HuH-7 (cell line): ENCODE data around the gene TSPAN11.
"Not testable (repeated sequence)": the region's sequence is repeated elsewhere in the genome, so short reads cannot be mapped to it uniquely, and the experiment has no call there.

Experiments
- DNase-seq: peaks from one replicate; pipeline ENCODE4 v3.0.0; 2011; ENCODE audit warnings: low spot score

The TSPAN11 gene

DNA sequence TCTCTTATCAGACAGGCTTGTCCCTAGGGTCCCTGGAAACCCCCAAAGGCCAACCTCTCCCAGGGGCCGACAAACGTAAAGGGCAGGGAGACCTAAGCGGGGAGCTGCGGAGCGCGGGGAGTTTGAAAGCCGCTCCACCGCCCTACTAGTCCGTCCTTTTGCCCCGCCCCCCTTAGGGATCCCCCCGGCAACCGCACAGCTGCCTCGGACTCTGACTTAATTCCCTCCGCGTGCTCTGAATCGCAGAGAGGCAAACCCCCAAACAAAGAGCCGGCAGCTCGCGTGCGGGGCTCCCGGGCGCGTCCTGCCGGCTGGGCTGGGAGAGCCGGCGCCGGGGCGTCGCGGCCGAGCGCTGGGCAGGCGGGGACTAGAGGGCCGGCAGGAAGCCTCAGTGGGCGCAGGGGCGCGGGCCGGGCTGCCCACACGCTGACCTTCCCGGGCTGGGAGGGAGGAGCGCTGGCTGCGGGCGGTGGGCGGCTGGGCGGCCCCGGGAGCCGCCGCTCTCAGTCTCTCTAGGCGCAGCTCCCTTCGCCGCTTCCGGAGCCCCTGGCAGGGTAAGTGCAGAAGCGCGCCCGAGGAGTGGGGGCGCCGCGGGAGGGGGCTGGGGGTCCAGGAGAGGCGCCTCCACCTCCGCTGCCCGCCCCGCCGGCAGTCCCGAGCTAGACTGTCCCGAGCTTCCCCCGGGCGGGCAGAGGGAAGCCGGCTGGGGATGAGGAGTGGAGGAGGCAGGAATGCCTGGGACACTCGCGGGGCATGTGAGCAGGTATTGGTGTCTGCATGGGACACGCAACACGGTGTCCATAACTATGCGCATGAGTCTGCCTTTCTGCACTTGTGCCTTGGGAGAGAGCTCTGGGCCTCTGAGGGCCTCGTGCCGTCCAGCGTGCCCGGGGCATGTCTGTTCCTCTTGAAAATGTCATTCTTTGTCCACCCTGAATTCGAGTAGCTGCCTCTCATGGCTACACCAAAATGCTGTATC is at the start of gene TSPAN11:
TSS of gene TSPAN11 (plus strand) at position 506 of the 979 bp plus-strand sequence. CDS start 27,244 bp downstream, outside the sequence.
- DNase-seq: peak; percentile 46

DNA sequence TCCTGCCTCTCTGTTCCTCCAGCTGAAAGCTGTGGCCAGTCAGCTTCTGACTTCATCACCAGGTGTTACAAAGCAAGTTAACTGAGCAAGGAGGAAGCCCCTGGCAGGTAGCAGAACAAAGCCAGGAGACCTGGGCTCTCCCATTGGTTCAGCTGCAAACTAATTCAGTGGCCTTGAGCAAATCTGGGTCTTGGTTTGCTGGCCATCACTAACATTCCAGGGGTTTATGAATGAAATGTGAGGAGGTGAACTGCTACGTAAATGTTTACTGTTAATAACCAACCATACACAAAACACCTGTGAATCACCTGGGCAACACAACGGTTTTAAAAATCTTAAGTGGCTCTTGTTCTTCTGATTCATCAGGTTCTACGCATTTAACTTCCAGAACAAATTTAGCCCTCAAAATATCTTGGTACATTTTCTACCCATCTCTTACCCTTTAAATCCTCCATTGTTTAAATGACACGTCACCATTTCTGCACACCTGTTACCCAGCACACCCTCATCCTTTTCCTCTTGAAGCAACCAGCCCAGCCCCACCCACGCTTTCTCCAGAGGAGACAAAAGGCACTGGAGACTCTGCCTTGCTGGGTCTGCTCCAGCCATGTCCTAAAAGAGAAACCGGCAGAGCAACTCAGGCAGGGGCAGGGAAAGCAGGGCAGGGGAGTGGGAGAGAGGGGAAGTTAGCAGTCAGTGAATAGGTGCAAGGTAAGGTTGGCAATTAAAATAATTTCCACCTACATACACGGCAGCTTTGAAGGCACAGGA is 49.3 kb upstream of the TSPAN11 start:
- DNase-seq: no peak

GRCh38 chr12:30878024-30878423 is 48.5 kb upstream of the TSPAN11 start:
- DNase-seq: no peak

GRCh38 chr12:30880061-30880460 is 46.5 kb upstream of the TSPAN11 start:
- no peak for DNase-seq

GRCh38 chr12:30880813-30881212 is 45.7 kb upstream of the TSPAN11 start:
- DNase-seq: no peak

DNA sequence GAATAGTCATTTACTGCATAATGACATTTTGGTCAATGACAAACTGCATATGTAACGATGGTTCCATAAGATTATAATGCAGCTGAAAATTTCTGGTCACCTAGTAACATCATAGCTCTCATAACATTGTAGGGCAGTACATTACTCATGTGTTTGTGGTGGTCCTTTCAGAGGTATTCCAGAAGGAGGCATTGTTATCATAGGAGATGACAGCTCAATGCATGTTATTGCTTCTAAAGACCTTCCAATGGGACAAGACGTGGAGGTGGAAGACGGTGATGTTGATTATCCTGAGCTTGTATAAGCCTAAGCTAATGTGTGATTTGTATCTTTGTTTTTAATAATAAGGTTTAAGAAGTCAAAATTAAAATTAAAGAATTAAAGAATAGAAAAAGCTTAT is 43.8 kb upstream of the TSPAN11 start:
- DNase-seq: no peak

DNA sequence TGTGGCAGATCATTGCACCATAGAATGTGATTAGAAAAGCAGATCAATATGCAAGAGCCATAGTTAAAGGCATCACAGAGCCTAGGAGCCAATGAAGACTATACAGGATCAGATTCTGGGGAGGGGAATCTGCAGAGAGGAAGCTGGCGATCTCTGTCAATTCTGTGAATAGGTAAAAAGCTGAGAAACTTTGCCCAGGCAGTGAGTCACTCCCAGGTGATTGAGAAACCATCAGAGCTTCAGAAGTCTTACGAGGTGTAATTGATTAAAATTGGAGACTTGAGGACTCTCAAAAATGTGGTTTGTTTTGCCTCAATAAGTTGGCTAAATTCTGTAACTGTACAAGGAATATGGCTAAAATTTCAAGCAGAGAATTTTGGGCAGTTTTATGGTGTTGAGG is 41.7 kb upstream of the TSPAN11 start:
- no peak for DNase-seq

DNA sequence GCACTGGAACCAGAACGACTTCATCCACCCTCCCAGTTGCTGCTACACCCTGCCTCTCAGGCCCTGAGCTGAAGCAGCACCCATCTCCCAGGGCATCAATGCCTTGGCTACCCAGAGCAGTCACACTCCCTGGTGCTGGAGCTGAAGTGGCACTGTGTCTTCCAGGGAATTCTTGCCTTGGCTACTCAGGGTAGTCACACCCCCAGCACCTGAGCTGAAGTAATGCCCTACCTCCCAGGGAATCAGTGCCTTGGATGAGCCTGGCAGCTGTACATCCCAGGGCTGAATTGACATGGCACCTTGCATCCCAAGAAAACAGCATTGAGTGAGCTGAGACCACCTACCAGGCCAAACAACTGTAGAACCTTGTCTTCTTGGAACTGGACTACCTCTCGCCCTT is 41.2 kb upstream of the TSPAN11 start:
- DNase-seq: no peak

- DNase-seq: no peak
Observed at GRCh38 chr12:30887226-30887625, 39.3 kb upstream of the TSPAN11 start.

GRCh38 chr12:30888241-30888640 is 38.3 kb upstream of the TSPAN11 start:
- no peak for DNase-seq

GRCh38 chr12:30894531-30894930 is 32.0 kb upstream of the TSPAN11 start:
- DNase-seq: not testable (repeated sequence)

DNA sequence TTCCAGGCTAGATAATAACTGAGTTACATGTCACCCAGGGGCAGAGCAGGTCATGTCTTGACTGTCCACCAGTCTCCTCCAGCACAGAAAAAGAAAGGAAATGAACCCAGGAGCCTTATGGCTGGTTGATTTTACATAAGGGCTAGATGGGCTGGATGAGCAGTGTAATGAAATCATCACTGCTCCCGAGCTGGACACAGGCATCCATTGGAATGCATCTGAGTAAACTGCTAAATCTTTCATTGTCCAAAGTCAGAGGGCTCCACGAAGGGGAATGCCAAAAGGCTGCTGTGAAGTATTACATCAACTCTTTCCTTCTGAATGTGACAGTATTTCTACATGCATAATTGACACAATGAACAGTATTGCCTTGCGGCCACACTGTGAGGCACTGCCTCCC is 30.1 kb upstream of the TSPAN11 start:
- no peak for DNase-seq

DNA sequence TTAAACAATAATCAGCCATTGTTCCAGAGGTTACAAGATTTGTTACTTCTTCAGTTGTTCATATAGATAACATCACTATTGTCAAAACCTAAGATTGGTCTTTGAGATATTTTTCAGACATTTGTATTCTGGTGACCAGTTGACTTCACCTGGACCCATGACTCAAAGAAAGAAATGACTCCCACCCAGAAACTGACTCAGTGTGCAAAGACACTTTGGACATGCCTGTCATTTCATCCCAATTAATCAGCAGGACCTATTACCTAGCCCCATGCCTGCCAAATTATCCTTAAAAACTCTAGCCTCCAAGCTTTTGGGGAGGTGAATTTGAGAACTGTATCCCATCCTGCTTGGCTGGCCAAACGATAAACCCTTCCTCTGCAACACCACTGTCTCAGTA is 27.7 kb upstream of the TSPAN11 start:
- no peak for DNase-seq

GRCh38 chr12:30900351-30900750 is 26.2 kb upstream of the TSPAN11 start:
- DNase-seq: no peak

DNA sequence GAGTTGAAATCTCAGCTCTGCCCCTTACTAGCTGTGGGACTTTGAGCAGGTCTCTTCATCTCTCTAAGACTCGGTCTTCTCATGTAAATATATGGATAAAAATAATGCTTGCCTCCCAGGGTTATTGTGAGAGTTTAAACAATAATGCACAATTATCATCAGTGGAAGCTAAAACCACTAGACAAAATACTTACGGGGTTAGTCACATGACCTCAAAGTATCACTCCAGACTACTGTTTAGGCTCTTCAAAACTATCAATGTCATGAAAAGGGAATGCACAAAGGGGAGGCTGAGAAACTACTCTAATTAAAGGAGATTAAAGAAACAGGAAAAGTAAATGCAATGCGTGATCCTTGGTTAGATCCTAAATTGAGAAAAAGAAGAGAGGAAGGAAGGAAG is 24.5 kb upstream of the TSPAN11 start:
- DNase-seq: no peak

DNA sequence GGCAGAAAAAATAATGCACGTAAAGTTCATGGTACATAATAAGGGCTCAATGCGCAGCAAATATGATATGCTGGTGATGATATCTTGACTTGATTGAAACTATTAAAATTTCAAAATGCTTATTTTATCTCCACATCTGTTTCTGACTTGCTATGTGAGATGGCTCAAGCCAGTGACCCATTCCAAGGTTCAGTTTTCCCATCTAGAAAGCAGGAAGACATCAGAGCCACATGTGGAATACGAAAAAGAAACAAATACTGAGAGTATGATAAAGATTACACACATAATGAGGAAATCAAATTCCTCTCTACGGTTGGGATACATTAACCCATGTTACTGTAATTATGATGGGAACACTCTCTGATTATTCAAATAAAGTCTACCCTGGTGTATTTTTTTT is 24.0 kb upstream of the TSPAN11 start:
- DNase-seq: no peak

DNA sequence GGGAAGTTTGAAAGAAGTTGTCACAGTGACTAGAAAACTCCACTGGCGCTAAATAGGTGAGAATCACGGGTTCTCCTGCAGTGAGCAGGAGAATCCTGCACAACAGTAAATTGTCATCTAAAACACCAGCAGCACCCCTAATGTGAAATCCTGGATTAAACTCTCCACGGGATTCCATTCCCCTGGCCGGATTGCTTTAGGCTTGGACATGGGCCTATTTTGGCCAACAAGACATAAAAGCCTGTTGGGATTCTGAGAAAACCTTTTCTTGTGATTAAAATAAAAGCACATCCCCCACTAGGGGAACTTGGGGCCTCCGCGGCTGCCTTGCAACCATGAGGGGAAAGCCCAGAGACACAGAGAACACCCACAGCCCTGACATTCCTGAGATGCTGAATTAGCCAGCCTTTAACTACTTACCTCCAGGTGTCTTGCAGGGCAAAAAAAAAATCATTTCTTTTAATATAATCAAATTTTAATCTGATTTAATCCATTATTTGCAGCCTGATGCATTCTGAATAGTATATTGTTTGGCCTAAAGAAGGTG is 21.0 kb upstream of the TSPAN11 start:
- DNase-seq: no peak

DNA sequence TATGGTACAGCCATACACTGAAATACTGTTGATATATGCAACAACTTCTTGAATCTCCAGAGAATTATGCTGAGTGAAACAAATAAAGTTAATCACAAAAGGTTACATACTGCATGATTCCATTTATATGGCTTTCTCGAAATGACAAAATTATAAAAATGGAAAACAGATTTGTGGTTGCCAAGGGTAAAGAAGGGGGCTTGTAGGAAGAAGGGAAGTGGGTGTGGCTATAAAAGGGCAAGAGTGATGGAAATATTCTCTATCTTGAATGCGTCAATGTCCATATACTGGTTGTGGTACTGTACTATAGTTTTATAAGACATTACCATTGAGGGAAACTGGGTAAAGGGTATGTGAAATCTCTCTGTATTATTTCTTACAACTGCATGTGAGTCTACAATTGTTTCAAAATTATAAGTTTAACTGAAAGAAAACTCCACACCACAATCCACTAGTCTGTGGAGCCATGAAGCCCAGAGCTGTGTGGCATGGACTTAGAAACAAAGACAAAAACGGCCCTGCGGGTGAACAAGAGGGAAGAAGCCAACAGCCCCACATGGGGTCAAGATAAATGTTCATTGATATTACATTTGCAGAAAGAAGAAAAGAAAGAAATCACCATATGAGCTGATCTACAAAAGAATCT is 18.3 kb upstream of the TSPAN11 start:
- DNase-seq: no peak

GRCh38 chr12:30908722-30909348 is 17.7 kb upstream of the TSPAN11 start:
- no peak for DNase-seq

GRCh38 chr12:30909349-30910037 is 17.1 kb upstream of the TSPAN11 start:
- DNase-seq: no peak

DNA sequence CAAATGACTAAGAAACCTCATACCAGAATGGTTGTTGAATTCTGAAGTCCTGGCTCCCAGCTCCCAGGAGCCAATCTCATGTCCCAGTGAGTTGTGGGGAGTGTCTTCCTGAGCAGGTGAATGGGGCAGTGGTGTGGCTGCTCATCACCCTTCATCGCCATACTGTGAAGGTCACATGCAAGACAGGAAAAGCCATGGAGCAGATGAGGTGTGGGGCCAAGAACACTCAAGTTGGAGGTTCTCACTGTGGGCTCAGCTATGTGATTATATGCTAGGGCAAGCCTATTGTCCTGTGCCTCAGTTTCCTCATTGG is 16.6 kb upstream of the TSPAN11 start:
- DNase-seq: no peak
